ENCODE results near the gene SNX19.

SNX19 gene

GRCh38 chr11:130876100-130876499, 40.2 kb downstream of the SNX19 start:
- Mint-ChIP-seq H3K27me3 (ENCODE audit: low read depth) (no peaks in the 10 kb centered on the region), H3K27ac (no peak overlapping the region), H3K9me3 (no peaks in the 10 kb centered on the region), H3K4me3 (no peak overlapping the region), H3K36me3 (ENCODE audit: low read depth) (peaks cover 61% of the 10 kb centered on the region), H3K4me1 (peaks cover 5% of the 10 kb centered on the region)
- no peak for TF ChIP-seq CTCF (IDR thresholded peaks at IDR 0.05; ENCODE audit: unreplicated experiment in 3 of 3)

- no peaks in the 10 kb centered on the region for H3K9me3 Mint-ChIP-seq
- H3K27ac Mint-ChIP-seq, result no peak overlapping the region
- no peak overlapping the region for H3K4me3 Mint-ChIP-seq
- peaks cover 64% of the 10 kb centered on the region for H3K36me3 Mint-ChIP-seq (ENCODE audit: low read depth)
- no peak for TF ChIP-seq CTCF (IDR thresholded peaks at IDR 0.05; ENCODE audit: unreplicated experiment in 3 of 3)
- H3K4me1 Mint-ChIP-seq, result peaks cover 5% of the 10 kb centered on the region
- no peaks in the 10 kb centered on the region for H3K27me3 Mint-ChIP-seq (ENCODE audit: low read depth)
Measured at GRCh38 chr11:130874955-130875531, 41.2 kb downstream of the SNX19 start.

- Mint-ChIP-seq H3K4me3 (no peak overlapping the region), H3K4me1 (peaks cover 5% of the 10 kb centered on the region), H3K36me3 (ENCODE audit: low read depth) (peaks cover 64% of the 10 kb centered on the region), H3K27ac (no peak overlapping the region), H3K27me3 (ENCODE audit: low read depth) (no peaks in the 10 kb centered on the region), H3K9me3 (no peaks in the 10 kb centered on the region)
- TF ChIP-seq CTCF (IDR thresholded peaks at IDR 0.05; ENCODE audit: unreplicated experiment in 3 of 3), result no peak
Measured at GRCh38 chr11:130874396-130874795, 41.9 kb downstream of the SNX19 start.

GRCh38 chr11:130873761-130874160, 42.5 kb downstream of the SNX19 start:
- Mint-ChIP-seq H3K4me1 (peaks cover 5% of the 10 kb centered on the region), H3K4me3 (no peak overlapping the region), H3K9me3 (no peaks in the 10 kb centered on the region), H3K36me3 (ENCODE audit: low read depth) (peaks cover 60% of the 10 kb centered on the region), H3K27me3 (ENCODE audit: low read depth) (no peaks in the 10 kb centered on the region), H3K27ac (no peak overlapping the region)
- no peak for TF ChIP-seq CTCF (IDR thresholded peaks at IDR 0.05; ENCODE audit: unreplicated experiment in 3 of 3)

GRCh38 chr11:130872981-130873380, 43.3 kb downstream of the SNX19 start:
- Mint-ChIP-seq H3K4me3 (no peak overlapping the region), H3K27ac (peak overlapping the region in 1 of 3 experiments; percentile 50), H3K36me3 (ENCODE audit: low read depth) (peaks cover 53% of the 10 kb centered on the region), H3K27me3 (ENCODE audit: low read depth) (no peaks in the 10 kb centered on the region), H3K9me3 (no peaks in the 10 kb centered on the region), H3K4me1 (peaks cover 5% of the 10 kb centered on the region)
- TF ChIP-seq CTCF (IDR thresholded peaks at IDR 0.05; ENCODE audit: unreplicated experiment in 3 of 3), result no peak

GRCh38 chr11:130872513-130872912, 43.8 kb downstream of the SNX19 start:
- H3K27me3 Mint-ChIP-seq (ENCODE audit: low read depth), result no peaks in the 10 kb centered on the region
- peaks cover 49% of the 10 kb centered on the region for H3K36me3 Mint-ChIP-seq (ENCODE audit: low read depth)
- TF ChIP-seq CTCF (IDR thresholded peaks at IDR 0.05; ENCODE audit: unreplicated experiment in 3 of 3), result no peak
- H3K4me1 Mint-ChIP-seq, result peaks cover 5% of the 10 kb centered on the region
- peak overlapping the region in 1 of 3 experiments; percentile 50 for H3K27ac Mint-ChIP-seq
- H3K4me3 Mint-ChIP-seq, result no peak overlapping the region
- H3K9me3 Mint-ChIP-seq, result no peaks in the 10 kb centered on the region

Measured in nephron (organoid).